ENCODE data around the gene SMAD6. TPM values are rescaled to one million over a fixed set of nuclear protein-coding genes. Genes with fewer than 3 reads are reported as not detected.

SMAD6 gene
- total and polyA plus RNA-seq, 2 experiments from 2014 or later: 3.6 to 32.9 TPM

DNA sequence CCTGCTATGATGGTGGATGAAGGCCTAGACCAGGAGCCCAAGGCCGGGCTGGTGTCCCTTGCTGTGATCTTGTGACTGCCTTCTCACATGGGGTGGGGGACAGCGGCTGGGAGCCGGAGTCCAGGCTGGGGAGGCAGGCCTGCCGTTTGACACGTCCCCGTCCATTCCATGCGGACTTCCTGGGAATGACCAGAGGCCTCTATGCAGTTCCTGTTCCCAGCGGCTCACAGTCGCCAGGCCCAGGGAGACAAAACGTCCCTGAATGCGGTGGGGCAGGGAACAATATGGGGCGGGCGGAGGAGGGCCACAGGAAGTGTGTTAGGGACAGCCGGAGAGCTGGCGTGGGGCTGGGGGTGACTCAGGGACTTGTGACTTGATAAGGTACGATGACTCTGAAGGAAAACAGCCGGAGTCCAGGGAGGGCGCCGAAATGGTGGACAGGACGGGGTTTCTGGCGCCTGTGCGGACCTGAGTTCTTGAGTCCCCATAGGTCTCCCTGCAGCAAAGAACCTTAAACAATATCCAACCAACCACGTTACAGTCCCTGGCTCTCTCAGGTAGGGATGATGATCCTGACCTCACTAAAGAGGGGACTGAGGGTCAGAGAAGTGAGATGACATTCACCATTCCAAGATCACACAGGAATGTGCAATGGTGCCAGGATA is 40.5 kb upstream of the SMAD6 start:
- Histone ChIP-seq H3K9ac (no peak overlapping the region), H3K9me2 (ENCODE audit: insufficient read depth) (no peaks in the 10 kb centered on the region), H3F3A (ENCODE audit: insufficient read depth) (no peaks in the 10 kb centered on the region), H3K27me3 (replicated peaks; ENCODE audit: insufficient read depth) (no peaks in the 10 kb centered on the region), H3K4me3 (no peak overlapping the region), H3K4me1 (ENCODE audit: insufficient read depth) (no peaks in the 10 kb centered on the region), H3K9me3 (ENCODE audit: low read depth) (no peaks in the 10 kb centered on the region), H4K20me1 (ENCODE audit: insufficient read depth) (no peaks in the 10 kb centered on the region), H3K4me2 (ENCODE audit: unreplicated experiment) (no peak overlapping the region), H3K79me2 (ENCODE audit: insufficient read depth) (no peaks in the 10 kb centered on the region), H2AFZ (no peak overlapping the region), H3K27ac (no peak overlapping the region), H3K36me3 (ENCODE audit: low read depth) (no peaks in the 10 kb centered on the region)
- in situ Hi-C loops (cut with MboI): no loop called here
- DNase-seq: no peak
- TF ChIP-seq EZH2phosphoT487 (IDR thresholded peaks at IDR 0.05; ENCODE audit: insufficient read depth, low read depth) (no peak), EZH2 (IDR thresholded peaks at IDR 0.05; ENCODE audit: insufficient read depth, poor library complexity, severe bottlenecking) (no peak)
- 94 to 96% methylated on average over 18 to 23 of the region's 23 CpGs for WGBS, 2 experiments (ENCODE audit: low coverage in 1 of 2, low lambda C conversion rate in 2 of 2, missing lambda C conversion rate in 2 of 2)

DNA sequence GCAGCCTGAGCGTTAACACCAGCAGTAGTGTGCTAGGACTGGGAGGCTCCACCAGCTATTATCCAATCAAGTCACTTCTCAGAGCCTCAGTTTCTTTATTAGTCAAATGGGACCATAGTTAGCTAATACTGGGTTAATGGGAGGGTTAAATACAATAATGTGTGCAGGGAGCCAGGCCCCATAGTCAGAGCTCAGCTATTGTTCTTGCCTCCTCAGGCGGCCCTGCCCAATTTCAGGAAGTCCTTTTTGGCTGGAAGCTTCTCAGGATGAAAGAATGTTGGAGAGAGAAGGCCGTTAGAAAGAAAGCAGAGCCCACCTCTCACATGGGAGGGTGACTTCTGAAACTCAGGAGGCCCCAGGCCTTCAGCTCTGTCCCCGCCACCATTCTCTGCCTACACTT is 39.5 kb upstream of the SMAD6 start:
- in situ Hi-C loops (cut with MboI): no loop called here
- H3K9ac ChIP-seq: no peak overlapping the region
- H3K79me2 ChIP-seq (ENCODE audit: insufficient read depth): no peaks in the 10 kb centered on the region
- WGBS, 2 experiments (ENCODE audit: low coverage in 1 of 2, low lambda C conversion rate in 2 of 2, missing lambda C conversion rate in 2 of 2): 56 to 75% methylated on average over 4 of the region's 4 CpGs
- H3K27me3 ChIP-seq (replicated peaks; ENCODE audit: insufficient read depth): no peaks in the 10 kb centered on the region
- H3K4me2 ChIP-seq (ENCODE audit: unreplicated experiment): no peak overlapping the region
- H3F3A ChIP-seq (ENCODE audit: insufficient read depth): no peaks in the 10 kb centered on the region
- no peak overlapping the region for H3K27ac ChIP-seq
- TF ChIP-seq EZH2phosphoT487 (IDR thresholded peaks at IDR 0.05; ENCODE audit: insufficient read depth, low read depth) (no peak), EZH2 (IDR thresholded peaks at IDR 0.05; ENCODE audit: insufficient read depth, poor library complexity, severe bottlenecking) (no peak)
- H3K9me2 ChIP-seq (ENCODE audit: insufficient read depth): no peaks in the 10 kb centered on the region
- no peak for DNase-seq
- H3K36me3 ChIP-seq (ENCODE audit: low read depth): no peaks in the 10 kb centered on the region
- no peak overlapping the region for H2AFZ ChIP-seq
- no peaks in the 10 kb centered on the region for H4K20me1 ChIP-seq (ENCODE audit: insufficient read depth)
- H3K4me3 ChIP-seq: no peak overlapping the region
- no peaks in the 10 kb centered on the region for H3K4me1 ChIP-seq (ENCODE audit: insufficient read depth)
- H3K9me3 ChIP-seq (ENCODE audit: low read depth): no peaks in the 10 kb centered on the region

DNA sequence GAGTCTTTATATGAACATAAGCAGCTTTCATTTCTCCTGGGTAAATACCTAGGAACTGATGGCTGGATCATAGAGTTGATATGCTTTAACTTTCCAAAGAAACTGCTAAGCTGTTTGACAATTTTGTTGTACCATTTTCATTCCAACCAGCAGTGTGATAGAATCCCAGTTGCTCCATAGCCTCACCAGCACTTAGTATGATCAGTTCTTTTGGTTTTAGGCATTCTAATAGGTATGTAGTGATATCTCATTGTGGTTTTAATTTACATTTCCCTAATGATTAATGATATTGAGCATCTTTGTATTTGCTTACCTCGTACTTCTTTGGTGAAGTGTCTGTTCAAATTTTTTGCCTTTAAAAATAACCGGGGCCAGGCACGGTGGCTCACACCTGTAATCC is 38.4 kb upstream of the SMAD6 start:
- no peaks in the 10 kb centered on the region for H3K9me3 ChIP-seq (ENCODE audit: low read depth)
- H3K4me3 ChIP-seq: no peak overlapping the region
- no peak for DNase-seq
- H2AFZ ChIP-seq: no peak overlapping the region
- H3F3A ChIP-seq (ENCODE audit: insufficient read depth): no peaks in the 10 kb centered on the region
- H3K79me2 ChIP-seq (ENCODE audit: insufficient read depth): no peaks in the 10 kb centered on the region
- no peak overlapping the region for H3K27ac ChIP-seq
- no peaks in the 10 kb centered on the region for H3K36me3 ChIP-seq (ENCODE audit: low read depth)
- H3K9me2 ChIP-seq (ENCODE audit: insufficient read depth): no peaks in the 10 kb centered on the region
- no peak overlapping the region for H3K4me2 ChIP-seq (ENCODE audit: unreplicated experiment)
- no peaks in the 10 kb centered on the region for H4K20me1 ChIP-seq (ENCODE audit: insufficient read depth)
- WGBS, 2 experiments (ENCODE audit: low coverage in 1 of 2, low lambda C conversion rate in 2 of 2, missing lambda C conversion rate in 2 of 2): 76 to 77% methylated on average over 3 of the region's 3 CpGs
- H3K27me3 ChIP-seq (replicated peaks; ENCODE audit: insufficient read depth): no peaks in the 10 kb centered on the region
- no peak overlapping the region for H3K9ac ChIP-seq
- H3K4me1 ChIP-seq (ENCODE audit: insufficient read depth): no peaks in the 10 kb centered on the region
- in situ Hi-C loops (cut with MboI): no loop called here
- TF ChIP-seq EZH2 (IDR thresholded peaks at IDR 0.05; ENCODE audit: insufficient read depth, poor library complexity, severe bottlenecking) (no peak), EZH2phosphoT487 (IDR thresholded peaks at IDR 0.05; ENCODE audit: insufficient read depth, low read depth) (no peak)

GRCh38 chr15:66670175-66670574 is 31.9 kb upstream of the SMAD6 start:
- Histone ChIP-seq H3K27ac (no peak overlapping the region), H3K4me2 (ENCODE audit: unreplicated experiment) (no peak overlapping the region), H3K4me3 (no peak overlapping the region), H2AFZ (no peak overlapping the region), H3K36me3 (ENCODE audit: low read depth) (no peaks in the 10 kb centered on the region), H3K9me2 (ENCODE audit: insufficient read depth) (no peaks in the 10 kb centered on the region), H3K9ac (no peak overlapping the region), H3K4me1 (ENCODE audit: insufficient read depth) (no peaks in the 10 kb centered on the region), H3K27me3 (replicated peaks; ENCODE audit: insufficient read depth) (no peaks in the 10 kb centered on the region), H3K79me2 (ENCODE audit: insufficient read depth) (no peaks in the 10 kb centered on the region), H3F3A (ENCODE audit: insufficient read depth) (no peaks in the 10 kb centered on the region), H4K20me1 (ENCODE audit: insufficient read depth) (no peaks in the 10 kb centered on the region), H3K9me3 (ENCODE audit: low read depth) (no peaks in the 10 kb centered on the region)
- WGBS, 2 experiments (ENCODE audit: low coverage in 1 of 2, low lambda C conversion rate in 2 of 2, missing lambda C conversion rate in 2 of 2): 73 to 84% methylated on average over 8 to 9 of the region's 9 CpGs
- in situ Hi-C loops (cut with MboI): no loop called here
- no peak for DNase-seq
- TF ChIP-seq EZH2phosphoT487 (IDR thresholded peaks at IDR 0.05; ENCODE audit: insufficient read depth, low read depth) (no peak), EZH2 (IDR thresholded peaks at IDR 0.05; ENCODE audit: insufficient read depth, poor library complexity, severe bottlenecking) (no peak)
